Ectodermal cell (in vitro differentiated cells): ENCODE measurements around the gene FBXW8.

Experiments
- H3K27ac ChIP-seq: 2 replicates; pipeline ENCODE4 v1.7.0; 2013; ENCODE audit warnings: mild to moderate bottlenecking, low read depth, low read length; ENCODE audit not compliant: insufficient read depth, poor library complexity, severe bottlenecking
- H3K27me3 ChIP-seq: 2 replicates; pipeline ENCODE4 v1.7.0; 2013; ENCODE audit warnings: mild to moderate bottlenecking, low read length; ENCODE audit not compliant: insufficient read depth, control insufficient read depth, poor library complexity, severe bottlenecking
- H3K36me3 ChIP-seq: one replicate; pipeline ENCODE4 v1.7.0; 2013; ENCODE audit warnings: low read length; ENCODE audit not compliant: control insufficient read depth, insufficient read depth
- H3K4me1 ChIP-seq: one replicate; pipeline ENCODE4 v1.7.0; 2013; ENCODE audit warnings: low read length; ENCODE audit not compliant: control insufficient read depth, insufficient read depth
- H3K4me3 ChIP-seq: 2 replicates; pipeline ENCODE4 v1.7.0; 2013; ENCODE audit warnings: low read depth, low read length, control low read depth; ENCODE audit not compliant: insufficient read depth
- H3K9me3 ChIP-seq: 2 replicates; pipeline ENCODE4 v1.7.0; 2013; ENCODE audit warnings: mild to moderate bottlenecking, low read length, moderate library complexity; ENCODE audit not compliant: control insufficient read depth
- WGBS, 2 experiments: methylation state at CpG; one replicate each; pipeline ENCODE4 v1.1.7; 2013; ENCODE audit warnings: missing lambda C conversion rate in 2 of 2; 5-methylcytosine and 5-hydroxymethylcytosine counted together

FBXW8 gene

GRCh38 chr12:117076410-117077372 lies 165.9 kb downstream of the FBXW8 start:
- Histone ChIP-seq H3K27me3 (no peaks in the 10 kb centered on the region), H3K9me3 (no peaks in the 10 kb centered on the region), H3K36me3 (no peaks in the 10 kb centered on the region), H3K4me1 (peaks cover 4% of the 10 kb centered on the region), H3K4me3 (no peak overlapping the region), H3K27ac (no peak overlapping the region)
- 92 to 93% methylated on average over 24 of the region's 24 CpGs for WGBS, 2 experiments

DNA sequence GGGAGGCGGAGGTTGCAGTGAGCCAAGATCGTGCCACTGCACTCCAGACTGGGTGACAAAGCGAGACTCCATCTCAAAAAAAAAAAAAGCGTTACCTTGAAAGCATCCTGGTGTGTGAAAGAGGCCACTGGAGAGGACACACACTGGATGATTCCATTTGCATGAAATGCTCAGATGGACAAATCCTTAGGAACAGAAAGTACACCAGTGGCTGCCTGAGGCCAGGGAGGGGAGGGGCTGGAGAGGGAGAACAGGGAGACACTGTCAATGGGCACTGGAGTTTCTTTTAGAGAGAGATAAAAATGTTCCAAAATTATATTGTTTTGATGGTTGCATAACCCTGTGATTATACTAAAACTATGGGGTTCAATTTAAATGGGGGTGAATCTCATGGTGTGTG lies 168.7 kb downstream of the FBXW8 start:
- Histone ChIP-seq H3K4me3 (no peak overlapping the region), H3K9me3 (no peaks in the 10 kb centered on the region), H3K4me1 (peaks cover 4% of the 10 kb centered on the region), H3K36me3 (no peaks in the 10 kb centered on the region), H3K27me3 (no peaks in the 10 kb centered on the region), H3K27ac (no peak overlapping the region)
- WGBS, 2 experiments, result 87 to 96% methylated on average over 4 of the region's 4 CpGs

GRCh38 chr12:117080661-117081144 lies 170.0 kb downstream of the FBXW8 start:
- H3K4me1 ChIP-seq, result peaks cover 4% of the 10 kb centered on the region
- 59 to 63% methylated on average over 6 of the region's 6 CpGs for WGBS, 2 experiments
- no peaks in the 10 kb centered on the region for H3K9me3 ChIP-seq
- H3K27ac ChIP-seq, result no peak overlapping the region
- no peaks in the 10 kb centered on the region for H3K36me3 ChIP-seq
- H3K4me3 ChIP-seq, result no peak overlapping the region
- H3K27me3 ChIP-seq, result no peaks in the 10 kb centered on the region
